IPS-20b (cell line): Measurements from ENCODE around the gene SCIN.
"Not testable (repeated sequence)": the region's sequence is repeated elsewhere in the genome, so short reads cannot be mapped to it uniquely, and the experiment has no call there.

Source experiments
- H3K27ac ChIP-seq: one replicate; pipeline ENCODE4 v1.5.1; 2013; ENCODE audit warnings: low read length
- H3K27me3 ChIP-seq: 2 replicates; pipeline ENCODE4 v1.6.1; 2013; ENCODE audit warnings: mild to moderate bottlenecking, low read length, inconsistent platforms; ENCODE audit not compliant: insufficient read depth
- H3K36me3 ChIP-seq: 2 replicates; pipeline ENCODE4 v1.6.1; 2013; ENCODE audit warnings: low read depth, mild to moderate bottlenecking, inconsistent platforms, low read length, moderate library complexity; ENCODE audit not compliant: insufficient read depth
- H3K4me1 ChIP-seq: 2 replicates; pipeline ENCODE4 v1.6.1; 2013; ENCODE audit warnings: mild to moderate bottlenecking, control low read depth, inconsistent platforms, low read length, moderate library complexity; ENCODE audit not compliant: insufficient read depth
- H3K4me3 ChIP-seq: 2 replicates; pipeline ENCODE4 v1.5.1; 2013; ENCODE audit warnings: mild to moderate bottlenecking, low read length, inconsistent platforms
- H3K9ac ChIP-seq: 2 replicates; pipeline ENCODE4 v1.6.1; 2013; ENCODE audit warnings: low read depth, mild to moderate bottlenecking, inconsistent platforms, low read length, moderate library complexity
- H3K9me3 ChIP-seq: 2 replicates; pipeline ENCODE4 v1.6.1; 2013; ENCODE audit warnings: mild to moderate bottlenecking, low read depth, low read length, inconsistent platforms; ENCODE audit not compliant: insufficient read depth

Gene SCIN

GRCh38 chr7:12570534-12571461 lies at the start of gene SCIN:
TSS of gene SCIN (plus strand) at chr7:12570720. CDS start at chr7:12570787, 67 bp downstream.
- Histone ChIP-seq H3K4me3 (peak within 1 kb of the TSS; percentile 73), H3K9ac (no peak within 1 kb of the TSS), H3K27me3 (peaks cover 57% of the 10 kb centered on the region), H3K9me3 (no peaks in the 10 kb centered on the region), H3K36me3 (no peaks in the 10 kb centered on the region), H3K4me1 (0 out of 2 replicates have a peak, but pooled peaks cover 3% of the 10 kb centered on the region), H3K27ac (no peak within 1 kb of the TSS)

GRCh38 chr7:12524794-12525386 lies 45.6 kb upstream of the SCIN start:
- Histone ChIP-seq H3K4me1 (peaks cover 4% of the 10 kb centered on the region; the same call in 1 of the 2 replicates), H3K27me3 (no peaks in the 10 kb centered on the region), H3K27ac (no peak overlapping the region), H3K9ac (no peak overlapping the region), H3K9me3 (no peaks in the 10 kb centered on the region), H3K4me3 (no peak overlapping the region), H3K36me3 (no peaks in the 10 kb centered on the region)

GRCh38 chr7:12526693-12527092 lies 43.8 kb upstream of the SCIN start:
- H3K27ac ChIP-seq, H3K27me3 ChIP-seq, H3K4me3 ChIP-seq, H3K4me1 ChIP-seq, H3K9ac ChIP-seq, H3K9me3 ChIP-seq, H3K36me3 ChIP-seq: not testable (repeated sequence)

- H3K4me1 ChIP-seq, H3K4me3 ChIP-seq, H3K27ac ChIP-seq, H3K9me3 ChIP-seq, H3K36me3 ChIP-seq, H3K9ac ChIP-seq, H3K27me3 ChIP-seq: not testable (repeated sequence)
Measured at GRCh38 chr7:12527670-12528069, 42.9 kb upstream of the SCIN start.

GRCh38 chr7:12529971-12530710 lies 40.4 kb upstream of the SCIN start:
- no peak overlapping the region for H3K27ac ChIP-seq
- no peaks in the 10 kb centered on the region for H3K9me3 ChIP-seq
- peak overlapping the region; percentile 15; the same call in 1 of the 2 replicates for H3K9ac ChIP-seq
- no peaks in the 10 kb centered on the region for H3K36me3 ChIP-seq
- no peaks in the 10 kb centered on the region for H3K27me3 ChIP-seq
- H3K4me1 ChIP-seq = peaks cover 7% of the 10 kb centered on the region
- no peak overlapping the region for H3K4me3 ChIP-seq

GRCh38 chr7:12531784-12532183 lies 38.7 kb upstream of the SCIN start:
- no peak overlapping the region for H3K4me3 ChIP-seq

GRCh38 chr7:12534046-12534445 lies 36.5 kb upstream of the SCIN start:
- peaks cover 13% of the 10 kb centered on the region for H3K9me3 ChIP-seq
- H3K36me3 ChIP-seq = no peaks in the 10 kb centered on the region
- H3K27ac ChIP-seq = no peak overlapping the region
- H3K9ac ChIP-seq = no peak overlapping the region
- peaks cover 7% of the 10 kb centered on the region for H3K4me1 ChIP-seq
- no peak overlapping the region for H3K4me3 ChIP-seq
- no peaks in the 10 kb centered on the region for H3K27me3 ChIP-seq

More at GRCh38 chr7:12531784-12532183, 38.7 kb upstream of the SCIN start:
- Histone ChIP-seq H3K36me3 (no peaks in the 10 kb centered on the region), H3K27me3 (no peaks in the 10 kb centered on the region), H3K9ac (no peak overlapping the region), H3K9me3 (peaks cover 13% of the 10 kb centered on the region), H3K4me1 (peaks cover 7% of the 10 kb centered on the region), H3K27ac (no peak overlapping the region)

GRCh38 chr7:12539681-12540080 lies 30.8 kb upstream of the SCIN start:
- Histone ChIP-seq H3K27ac (no peak overlapping the region), H3K4me3 (no peak overlapping the region), H3K9me3 (peaks cover 13% of the 10 kb centered on the region), H3K36me3 (no peaks in the 10 kb centered on the region), H3K4me1 (no peaks in the 10 kb centered on the region), H3K9ac (no peak overlapping the region), H3K27me3 (no peaks in the 10 kb centered on the region)

GRCh38 chr7:12540850-12541249 lies 29.7 kb upstream of the SCIN start:
- Histone ChIP-seq H3K9me3 (peaks cover 8% of the 10 kb centered on the region), H3K9ac (no peak overlapping the region), H3K27ac (no peak overlapping the region), H3K36me3 (no peaks in the 10 kb centered on the region), H3K4me1 (no peaks in the 10 kb centered on the region), H3K27me3 (no peaks in the 10 kb centered on the region), H3K4me3 (no peak overlapping the region)

- H3K36me3 ChIP-seq = no peaks in the 10 kb centered on the region
- H3K9me3 ChIP-seq = no peaks in the 10 kb centered on the region
- H3K27ac ChIP-seq = no peak overlapping the region
- no peak overlapping the region for H3K9ac ChIP-seq
- H3K4me1 ChIP-seq = no peaks in the 10 kb centered on the region
- no peak overlapping the region for H3K4me3 ChIP-seq
- no peaks in the 10 kb centered on the region for H3K27me3 ChIP-seq
Measured at GRCh38 chr7:12543586-12543985, 26.9 kb upstream of the SCIN start.

- Histone ChIP-seq H3K27ac (no peak overlapping the region), H3K4me1 (no peaks in the 10 kb centered on the region), H3K36me3 (no peaks in the 10 kb centered on the region), H3K27me3 (no peaks in the 10 kb centered on the region), H3K9me3 (no peaks in the 10 kb centered on the region), H3K4me3 (no peak overlapping the region), H3K9ac (no peak overlapping the region)
Measured at GRCh38 chr7:12549106-12549505, 21.4 kb upstream of the SCIN start.
